ENCODE results near the gene NUTF2. TPM values are rescaled to one million over a fixed set of nuclear protein-coding genes. Genes with fewer than 3 reads are reported as not detected.

NUTF2 gene
- total RNA-seq, 1 experiment from 2014 or later: 145 TPM

GRCh38 chr16:67915831-67916723 is 69.3 kb downstream of the NUTF2 start:
- H3K9ac ChIP-seq (ENCODE audit: low read length): no peak overlapping the region
- ChIA-PET POLR2A (no interaction called here), RAD21 (ENCODE audit: low non-redundant PET in 1 of 2, low total read pairs in 2 of 2, uncharacterized antibody in 2 of 2, unreplicated experiment in 2 of 2) (no interaction called here), CTCF (no interaction called here)
- H4K20me1 ChIP-seq (ENCODE audit: insufficient read depth): no peaks in the 10 kb centered on the region
- BruUV-seq (replicated peaks): no TSS peak
- DNase-seq (ENCODE audit: low read depth, low spot score): no peak
- H3K9me2 ChIP-seq (ENCODE audit: insufficient read depth): no peaks in the 10 kb centered on the region
- TF ChIP-seq SRF (IDR thresholded peaks at IDR 0.05; ENCODE audit: low read depth) (no peak), YY1 (IDR thresholded peaks at IDR 0.05; ENCODE audit: extremely low read depth, insufficient replicate concordance, low read depth, low read length) (no peak), POLR2AphosphoS5 (IDR thresholded peaks at IDR 0.05; ENCODE audit: low read depth, low read length) (no peak), SP1 (IDR thresholded peaks at IDR 0.05; ENCODE audit: low read depth) (no peak), JUND (IDR thresholded peaks at IDR 0.05) (no peak), ZFX (IDR thresholded peaks at IDR 0.05) (no peak), ELF1 (IDR thresholded peaks at IDR 0.05; ENCODE audit: borderline replicate concordance, low read depth) (no peak), CEBPB (IDR thresholded peaks at IDR 0.05; ENCODE audit: low read depth) (no peak), CTCF (IDR thresholded peaks at IDR 0.05 in 2 of 3, conservative IDR thresholded peaks at IDR 0.05 in 1 of 3; ENCODE audit: borderline replicate concordance in 1 of 3, insufficient read depth in 1 of 3, low read depth in 2 of 3, low read length in 2 of 3) (no peak), EZH2phosphoT487 (IDR thresholded peaks at IDR 0.05; ENCODE audit: borderline replicate concordance) (no peak), FOSL1 (IDR thresholded peaks at IDR 0.05; ENCODE audit: low read depth) (no peak)
- ATAC-seq: no peak
- H3K4me3 ChIP-seq (replicated peaks in 1 of 2; ENCODE audit: low read depth in 1 of 2, low read length in 2 of 2): no peak overlapping the region
- H3K4me2 ChIP-seq (ENCODE audit: low read length): no peak overlapping the region
- H3K79me2 ChIP-seq (ENCODE audit: insufficient read depth, low read length): no peaks in the 10 kb centered on the region
- H3K4me1 ChIP-seq (ENCODE audit: control insufficient read depth in 1 of 2, insufficient read depth in 2 of 2, low read length in 2 of 2): peaks cover 12 to 16% of the 10 kb centered on the region in 2 experiments
- H3K27ac ChIP-seq (ENCODE audit: low read depth, low read length): no peak overlapping the region
- intact Hi-C loops (cut with micrococcal nuclease): no loop called here
- H3K27me3 ChIP-seq (ENCODE audit: insufficient read depth, low read length): no peaks in the 10 kb centered on the region
- no peaks in the 10 kb centered on the region for H3K9me3 ChIP-seq (ENCODE audit: control insufficient read depth in 1 of 2, insufficient read depth in 1 of 2, low read depth in 1 of 2, low read length in 2 of 2)
- H2AFZ ChIP-seq (ENCODE audit: low read depth, low read length, poor library complexity, severe bottlenecking): no peak overlapping the region
- H3K36me3 ChIP-seq (ENCODE audit: control insufficient read depth in 1 of 2, insufficient read depth in 2 of 2, low read length in 2 of 2): no peaks in the 10 kb centered on the region; a peak in 1 of 4 replicates
